Adrenal gland (tissue), 12 donors: Measurements from ENCODE around the gene KLF4. TPM values are rescaled to one million over a fixed set of nuclear protein-coding genes. Genes with fewer than 3 reads are reported as not detected.

ENCODE experiments used
- DNase-seq, 7 donors: peaks; one replicate each; pipeline ENCODE4 v3.0.0-alpha.2; 2019 to 2020
- H3K27ac ChIP-seq, 5 donors: fragments of 200-600 bp; sonication (generic) in 4 of 5; 1 replicate in 3 of 5; 2 replicates in 2 of 5; pipeline versions ENCODE4 v1.5.1 to v1.8.0; 2016 to 2020; ENCODE audit warnings: mild to moderate bottlenecking in 1 of 5
- H3K27me3 ChIP-seq: fragments of 200-600 bp; 2 replicates; pipeline ENCODE4 v1.8.0; 2021
- H3K36me3 ChIP-seq, 2 donors: fragments of 200-600 bp; replicated peaks in 1 of 2; 1 replicate in 1 of 2; 2 replicates in 1 of 2; pipeline versions ENCODE4 v1.5.1 to v1.8.0; 2018 to 2022
- H3K4me1 ChIP-seq, 2 donors: fragments of 200-600 bp; replicated peaks in 1 of 2; 1 replicate in 1 of 2; 2 replicates in 1 of 2; pipeline versions ENCODE4 v1.5.1 to v1.8.0; 2018 to 2021
- H3K4me3 ChIP-seq, 4 donors: fragments of 200-600 bp; sonication (generic) in 3 of 4; one replicate each; pipeline ENCODE4 v1.5.1; 2016 to 2018
- H3K9me3 ChIP-seq, 3 donors: fragments of 200-600 bp; sonication (generic) in 1 of 3; replicated peaks in 1 of 3; 1 replicate in 2 of 3; 2 replicates in 1 of 3; pipeline versions ENCODE4 v1.5.1 to v1.8.0; 2016 to 2021
- CTCF ChIP-seq, 6 experiments: fragments of 450-650 bp in 4 of 6; fragments of 200-600 bp in 2 of 6; sonication (generic) in 1 of 6; IDR thresholded peaks; 1 replicate in 5 of 6; 2 replicates in 1 of 6; pipeline versions ENCODE4 v1.5.1 to v1.8.0; 2016 to 2021; ENCODE audit warnings: antibody characterized with exemption in 6 of 6, mild to moderate bottlenecking in 2 of 6, moderate library complexity in 1 of 6
- POLR2A ChIP-seq, 2 donors: fragments of 450-650 bp; IDR thresholded peaks; one replicate each; pipeline ENCODE4 v1.6.1; 2017; ENCODE audit warnings: antibody characterized with exemption in 2 of 2, mild to moderate bottlenecking in 2 of 2, moderate library complexity in 1 of 2
- WGBS, 4 donors: extraction: QIAGEN DNeasy Blood & Tissue Kit in 2 of 4; methylation state at CpG; one replicate each; pipeline versions ENCODE4 v1.1.5 to v1.1.7; 2013 to 2017; 5-methylcytosine and 5-hydroxymethylcytosine counted together
- intact Hi-C, 2 donors: fragments of 100-400 bp; cut with DNase I; formaldehyde crosslinking; loops; one replicate each; pipeline versions ENCODE4 v1.14.1 to v1.15.0; 2022 to 2023
- polyA plus RNA-seq, 3 donors: library from polyadenylated mRNA; stranded (reverse); fragments of 200-250 nt in 2 of 3; fragments of 350-450 nt in 1 of 3; fragmentation: Illumina TruSeq in 1 of 3; extraction: RNeasy Lipid Tissue Mini Kit (QIAGEN cat#74804) in 1 of 3; gene quantifications; one replicate each; pipeline ENCODE4 v1.2.3, GENCODE V29; 2013 to 2014
- small RNA-seq, 2 donors: library from RNA; depleted of rRNA; stranded (forward); fragments of <200 nt; gene quantifications; one replicate each; pipeline ENCODE3, GENCODE V24; 2016
- total RNA-seq, 9 donors: library from RNA; depleted of rRNA in 4 of 9; stranded (reverse); fragments of >200 nt in 4 of 9; fragments of 120-200 nt in 1 of 9; fragmentation: NEBNext Ultra II Directional in 1 of 9; extraction: Animal tissue kit (Norgen Biotek cat#: 25700) in 1 of 9; gene quantifications; one replicate each; pipeline versions ENCODE4 v1.1.0 to v1.2.4, GENCODE V29; 2013 to 2023
- donor health status: healthy with polysubstance abuse.
- donor health status: Bipolar disorder and iron deficiency.
- donor health status: DM: yes; HTN: yes; CAD: no.
- donor health status: DM: no; HTN: no; CAD: no.
- donor health status: DM: no; HTN: no; CAD: no.
- donor health status: DM: yes; HTN: yes; CAD: no.

KLF4 gene
- total and polyA plus RNA-seq, 12 donors: 3.3 to 58.3 (median 14.8) TPM

- no peaks in the 10 kb centered on the region for H3K27me3 ChIP-seq
- DNase-seq: no peak
- intact Hi-C loops: no loop called here
Measured at GRCh38 chr9:107437716-107438115, 51.9 kb downstream of the KLF4 start.

GRCh38 chr9:107435415-107435814, 54.2 kb downstream of the KLF4 start:
- WGBS, 4 donors: 62 to 93% (median 90%) methylated on average over 1 of the region's 1 CpG
- intact Hi-C loops: no loop called here

More at GRCh38 chr9:107437716-107438115, 51.9 kb downstream of the KLF4 start:
- no peak overlapping the region for H3K4me3 ChIP-seq
- H3K27ac ChIP-seq: no peak overlapping the region
- no peaks in the 10 kb centered on the region for H3K9me3 ChIP-seq
- no peaks in the 10 kb centered on the region for H3K4me1 ChIP-seq
- 76 to 91% (median 86%) methylated on average over 6 of the region's 6 CpGs for WGBS, 4 donors
- TF ChIP-seq CTCF (IDR thresholded peaks at IDR 0.05) (no peak), POLR2A (IDR thresholded peaks at IDR 0.05) (no peak)
- no peaks in the 10 kb centered on the region for H3K36me3 ChIP-seq

More at GRCh38 chr9:107435415-107435814, 54.2 kb downstream of the KLF4 start:
- Histone ChIP-seq H3K36me3 (no peaks in the 10 kb centered on the region), H3K4me1 (no peaks in the 10 kb centered on the region), H3K27me3 (no peaks in the 10 kb centered on the region), H3K9me3 (no peaks in the 10 kb centered on the region), H3K27ac (no peak overlapping the region), H3K4me3 (no peak overlapping the region)
- TF ChIP-seq POLR2A (IDR thresholded peaks at IDR 0.05) (no peak), CTCF (IDR thresholded peaks at IDR 0.05) (no peak)
- no peak for DNase-seq

Small RNAs within 50 kb of the gene (small RNA-seq; reads per million reads assigned to genes)
- gene HMGN2P32: 0 reads per million in 2 donors
- gene RNU6-492P: 0 reads per million in 2 donors

Other genes starting within 250 kb of the KLF4 start
- gene RAD23B, start 206.5 kb downstream of the KLF4 start, total RNA-seq: 100 to 1,000 TPM in 4 of 9 donors, 10 to 100 TPM in 5; 50.1 to 145 (median 76.7) TPM
- 100 to 1,000 TPM in 1 of 3 donors, 10 to 100 TPM in 2; 31.7 to 222 (median 32.7) TPM for gene RAD23B, start 206.5 kb downstream of the KLF4 start, polyA plus RNA-seq